PC-3 (cell line): ENCODE data around the gene PLAAT3.

Experiments
- CTCF ChIP-seq: fragments of 300-600 bp; sonication (generic); conservative IDR thresholded peaks from 2 replicates; pipeline ENCODE4 v1.5.1; 2017; ENCODE audit warnings: antibody characterized with exemption, low read depth, mild to moderate bottlenecking, low read length
- EZH2phosphoT487 ChIP-seq: fragments of 300-600 bp; sonication (generic); IDR thresholded peaks from 2 replicates; pipeline ENCODE4 v1.6.1; 2018; ENCODE audit warnings: mild to moderate bottlenecking, antibody characterized with exemption, low read length, borderline replicate concordance

- TF ChIP-seq CTCF (no peak), EZH2phosphoT487 (no peak)
Observed at GRCh38 chr11:63560506-63561180, 53.6 kb downstream of the PLAAT3 start.
